Measurements from ENCODE around the gene CREB5. TPM values are rescaled to one million over a fixed set of nuclear protein-coding genes. Genes with fewer than 3 reads are reported as not detected.
A peak's percentile ranks its signal among the peaks of the same experiment; 100 is the strongest.
"Not testable (repeated sequence)": the region's sequence is repeated elsewhere in the genome, so short reads cannot be mapped to it uniquely, and the experiment has no call there.

The CREB5 gene
- polyA plus RNA-seq, 5 donors = 10.4 to 19.5 (median 14.8) TPM

- no peak for DNase-seq
Observed at GRCh38 chr7:28548416-28548815, 136.1 kb downstream of the CREB5 start.

- no peak for DNase-seq
Observed at GRCh38 chr7:28549998-28550397, 137.7 kb downstream of the CREB5 start.

GRCh38 chr7:28550580-28551186 lies 138.4 kb downstream of the CREB5 start:
- no peak for DNase-seq

- no peak for DNase-seq
Observed at GRCh38 chr7:28551331-28551730, 139.0 kb downstream of the CREB5 start.

GRCh38 chr7:28551766-28552165 lies 139.4 kb downstream of the CREB5 start:
- DNase-seq = not testable (repeated sequence)

- DNase-seq = no peak
Observed at GRCh38 chr7:28554802-28555471, 142.6 kb downstream of the CREB5 start.

- no peak for DNase-seq
Observed at GRCh38 chr7:28556025-28556424, 143.7 kb downstream of the CREB5 start.

- no peak for DNase-seq
Observed at GRCh38 chr7:28556671-28557070, 144.4 kb downstream of the CREB5 start.

- no peak for DNase-seq
Observed at GRCh38 chr7:28558236-28558635, 145.9 kb downstream of the CREB5 start.

GRCh38 chr7:28560767-28561166 lies 148.4 kb downstream of the CREB5 start:
- DNase-seq = no peak

- no peak for DNase-seq
Observed at GRCh38 chr7:28564033-28564432, 151.7 kb downstream of the CREB5 start.

GRCh38 chr7:28564755-28565374 lies 152.5 kb downstream of the CREB5 start:
- no peak for DNase-seq

- DNase-seq = no peak
Observed at GRCh38 chr7:28565980-28566379, 153.7 kb downstream of the CREB5 start.

- DNase-seq = no peak
Observed at GRCh38 chr7:28570113-28570969, 158.0 kb downstream of the CREB5 start.

GRCh38 chr7:28570970-28571288 lies 158.6 kb downstream of the CREB5 start:
- DNase-seq = no peak

- DNase-seq = no peak
Observed at GRCh38 chr7:28571405-28571804, 159.1 kb downstream of the CREB5 start.

GRCh38 chr7:28572321-28573058 lies 160.2 kb downstream of the CREB5 start:
- no peak for DNase-seq

GRCh38 chr7:28573059-28573553 lies 160.8 kb downstream of the CREB5 start:
- no peak for DNase-seq

- peak in 1 of 2 donors; percentile 26 for DNase-seq
Observed at GRCh38 chr7:28573651-28574301, 161.5 kb downstream of the CREB5 start.

- no peak for DNase-seq
Observed at GRCh38 chr7:28575241-28575643, 162.9 kb downstream of the CREB5 start.

GRCh38 chr7:28576656-28577055 lies 164.3 kb downstream of the CREB5 start:
- DNase-seq = no peak
